Measurements from ENCODE around the gene FAM184A.
"Not testable (repeated sequence)": the region's sequence is repeated elsewhere in the genome, so short reads cannot be mapped to it uniquely, and the experiment has no call there.

The FAM184A gene

GRCh38 chr6:119020597-119021561 lies 57.6 kb downstream of the FAM184A start:
- DNase-seq (ENCODE audit: low read depth) = no peak

- DNase-seq (ENCODE audit: low read depth) = not testable (repeated sequence)
These were observed 63.3 kb downstream of the FAM184A start for GRCh38 chr6:119015165-119015564.

GRCh38 chr6:119012521-119012920 lies 65.9 kb downstream of the FAM184A start:
- DNase-seq (ENCODE audit: low read depth) = no peak

- DNase-seq (ENCODE audit: low read depth) = not testable (repeated sequence)
These were observed 69.2 kb downstream of the FAM184A start for GRCh38 chr6:119009266-119009665.

GRCh38 chr6:119006974-119007373 lies 71.5 kb downstream of the FAM184A start:
- no peak for DNase-seq (ENCODE audit: low read depth)

- no peak for DNase-seq (ENCODE audit: low read depth)
These were observed 76.4 kb downstream of the FAM184A start for GRCh38 chr6:119002069-119002468.

GRCh38 chr6:118999494-119000040 lies 78.9 kb downstream of the FAM184A start:
- DNase-seq (ENCODE audit: low read depth) = no peak

GRCh38 chr6:118997426-118997825 lies 81.0 kb downstream of the FAM184A start:
- not testable (repeated sequence) for DNase-seq (ENCODE audit: low read depth)

GRCh38 chr6:118996289-118996820 lies 82.1 kb downstream of the FAM184A start:
- DNase-seq (ENCODE audit: low read depth) = no peak

- no peak for DNase-seq (ENCODE audit: low read depth)
These were observed 84.6 kb downstream of the FAM184A start for GRCh38 chr6:118993803-118994251.

GRCh38 chr6:118993358-118993757 lies 85.1 kb downstream of the FAM184A start:
- DNase-seq (ENCODE audit: low read depth) = no peak

- no peak for DNase-seq (ENCODE audit: low read depth)
These were observed 86.2 kb downstream of the FAM184A start for GRCh38 chr6:118992186-118992795.

GRCh38 chr6:118986312-118986711 lies 92.2 kb downstream of the FAM184A start:
- DNase-seq (ENCODE audit: low read depth) = no peak

GRCh38 chr6:118985123-118985830 lies 93.2 kb downstream of the FAM184A start:
- DNase-seq (ENCODE audit: low read depth) = no peak

GRCh38 chr6:118984342-118984741 lies 94.1 kb downstream of the FAM184A start:
- no peak for DNase-seq (ENCODE audit: low read depth)

GRCh38 chr6:118982575-118982911 lies 95.9 kb downstream of the FAM184A start:
- DNase-seq (ENCODE audit: low read depth) = no peak

- DNase-seq (ENCODE audit: low read depth) = no peak
These were observed 96.4 kb downstream of the FAM184A start for GRCh38 chr6:118981884-118982574.

GRCh38 chr6:118980063-118980462 lies 98.4 kb downstream of the FAM184A start:
- DNase-seq (ENCODE audit: low read depth) = no peak

GRCh38 chr6:118974790-118975189 lies 103.7 kb downstream of the FAM184A start:
- DNase-seq (ENCODE audit: low read depth) = no peak

- no peak for DNase-seq (ENCODE audit: low read depth)
These were observed 106.8 kb downstream of the FAM184A start for GRCh38 chr6:118971682-118972081.

GRCh38 chr6:118970866-118971265 lies 107.6 kb downstream of the FAM184A start:
- DNase-seq (ENCODE audit: low read depth) = no peak

All from non-pigmented ciliary epithelial cell (primary cell).